HG02840 (cell line): Measurements from ENCODE around the gene DPP4.
"Not testable (repeated sequence)": the region's sequence is repeated elsewhere in the genome, so short reads cannot be mapped to it uniquely, and the experiment has no call there.

Experiments
- ATAC-seq: cut with Tn5 transposase; IDR thresholded peaks from one replicate; pipeline ENCODE4 v1.9.1; 2021; ENCODE audit warnings: mild to moderate bottlenecking, moderate library complexity, moderate number of reproducible peaks; ENCODE audit not compliant: unreplicated experiment, low FRiP score

DPP4 gene

GRCh38 chr2:162060532-162060931 is 13.5 kb downstream of the DPP4 start:
- ATAC-seq, result no peak

- ATAC-seq, result no peak
Observed at GRCh38 chr2:162058973-162059668, 14.9 kb downstream of the DPP4 start.

- ATAC-seq, result no peak
Observed at GRCh38 chr2:162057426-162057825, 16.6 kb downstream of the DPP4 start.

GRCh38 chr2:162056796-162057399 is 17.1 kb downstream of the DPP4 start:
- ATAC-seq, result no peak

DNA sequence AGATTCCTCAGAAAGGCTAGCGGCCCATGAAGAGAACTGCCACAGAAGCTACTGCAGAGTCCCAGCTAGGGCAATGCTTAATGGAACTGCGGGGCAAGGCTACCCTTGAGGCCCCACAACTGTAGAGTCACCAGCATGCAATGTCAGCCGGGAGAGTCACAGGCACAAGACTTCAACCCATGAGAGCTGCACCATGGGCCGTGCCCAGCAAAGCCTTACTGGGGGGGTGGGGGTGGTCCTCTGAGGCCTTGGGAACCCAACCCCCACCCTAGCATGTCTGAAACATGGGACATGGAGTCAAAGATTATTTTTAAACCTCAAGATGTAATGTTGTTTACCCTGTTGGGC is 20.2 kb downstream of the DPP4 start:
- ATAC-seq, result no peak

- no peak for ATAC-seq
Observed at GRCh38 chr2:162053066-162053807, 20.8 kb downstream of the DPP4 start.

GRCh38 chr2:162050513-162050961 is 23.5 kb downstream of the DPP4 start:
- no peak for ATAC-seq

DNA sequence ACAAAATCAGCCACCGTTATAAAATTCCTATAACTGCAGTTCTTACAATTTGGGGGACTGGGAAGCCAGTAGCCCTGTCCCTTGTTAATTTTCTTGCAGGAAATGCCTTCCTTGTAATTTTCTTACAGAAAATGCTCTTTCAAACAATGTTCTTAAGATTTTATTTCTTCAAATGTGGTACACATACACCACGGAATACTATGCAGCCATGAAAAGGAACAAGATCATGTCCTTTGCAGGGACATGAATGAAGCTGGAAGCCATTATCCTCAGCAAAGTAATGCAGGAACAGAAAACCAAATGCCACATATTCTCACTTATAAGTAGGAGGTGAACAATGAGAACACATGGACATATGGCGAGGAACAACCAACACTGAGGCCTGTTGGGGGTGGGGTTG is 24.9 kb downstream of the DPP4 start:
- ATAC-seq, result not testable (repeated sequence)

- ATAC-seq, result no peak
Observed at GRCh38 chr2:162044586-162044985, 29.4 kb downstream of the DPP4 start.

DNA sequence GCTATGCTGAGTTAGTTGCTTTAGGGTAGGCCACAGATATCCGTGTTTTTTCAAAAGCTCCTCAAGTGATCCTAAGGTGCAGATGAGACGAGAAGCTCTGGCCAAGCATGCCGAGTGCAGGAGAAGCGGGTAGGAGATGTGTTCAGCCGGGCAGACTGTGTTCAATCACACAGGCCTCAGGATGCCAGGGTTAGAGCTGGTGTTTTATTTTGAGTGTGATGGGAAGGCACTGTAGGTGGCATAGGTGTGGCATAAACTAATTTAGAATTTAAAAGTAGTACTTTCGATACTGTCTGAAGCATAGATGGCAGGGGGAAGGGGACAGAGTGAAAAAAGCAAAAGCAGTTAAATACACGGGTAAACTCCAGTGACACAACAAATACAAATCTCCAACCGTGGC is 30.9 kb downstream of the DPP4 start:
- no peak for ATAC-seq

GRCh38 chr2:162041485-162041884 is 32.5 kb downstream of the DPP4 start:
- no peak for ATAC-seq

GRCh38 chr2:162038725-162039124 is 35.3 kb downstream of the DPP4 start:
- no peak for ATAC-seq

DNA sequence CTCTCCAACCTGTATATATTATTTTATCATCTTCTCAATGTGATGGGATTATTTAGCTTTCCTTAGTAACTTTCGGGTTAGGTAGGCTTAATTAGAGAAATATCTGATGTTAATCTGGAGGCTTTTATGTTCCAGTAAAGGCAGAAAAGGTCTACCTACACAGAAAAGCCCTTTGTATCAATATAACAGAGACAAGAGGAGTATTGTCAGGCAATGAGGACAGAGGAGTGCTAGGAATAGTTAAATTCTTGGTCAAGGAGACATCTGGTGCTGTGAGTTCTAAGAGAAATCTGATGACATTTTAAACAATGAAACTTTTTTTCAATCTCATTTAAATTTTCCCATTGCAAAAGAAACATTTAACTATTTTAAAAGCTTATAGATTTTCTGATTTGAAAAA is 36.1 kb downstream of the DPP4 start:
- ATAC-seq, result no peak

GRCh38 chr2:162037028-162037795 is 36.8 kb downstream of the DPP4 start:
- ATAC-seq, result no peak

DNA sequence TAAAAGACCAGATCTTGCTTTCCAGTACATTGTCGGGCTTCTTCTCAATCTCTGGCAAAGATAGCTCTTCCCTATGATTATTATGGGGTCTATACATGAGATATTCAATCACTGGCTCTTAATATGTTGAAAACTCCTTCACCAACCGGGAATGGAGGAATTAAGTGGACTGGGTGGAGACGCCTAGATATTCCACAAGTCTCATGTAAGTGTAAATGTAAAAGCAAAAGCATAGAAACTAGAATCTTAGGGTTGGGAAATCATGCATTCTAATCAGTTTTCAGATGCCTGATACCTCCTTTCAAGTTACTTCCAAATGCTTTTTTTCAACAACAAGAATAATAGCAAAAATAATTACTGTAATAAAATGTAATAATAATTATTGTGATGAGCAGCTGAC is 38.0 kb downstream of the DPP4 start:
- no peak for ATAC-seq

DNA sequence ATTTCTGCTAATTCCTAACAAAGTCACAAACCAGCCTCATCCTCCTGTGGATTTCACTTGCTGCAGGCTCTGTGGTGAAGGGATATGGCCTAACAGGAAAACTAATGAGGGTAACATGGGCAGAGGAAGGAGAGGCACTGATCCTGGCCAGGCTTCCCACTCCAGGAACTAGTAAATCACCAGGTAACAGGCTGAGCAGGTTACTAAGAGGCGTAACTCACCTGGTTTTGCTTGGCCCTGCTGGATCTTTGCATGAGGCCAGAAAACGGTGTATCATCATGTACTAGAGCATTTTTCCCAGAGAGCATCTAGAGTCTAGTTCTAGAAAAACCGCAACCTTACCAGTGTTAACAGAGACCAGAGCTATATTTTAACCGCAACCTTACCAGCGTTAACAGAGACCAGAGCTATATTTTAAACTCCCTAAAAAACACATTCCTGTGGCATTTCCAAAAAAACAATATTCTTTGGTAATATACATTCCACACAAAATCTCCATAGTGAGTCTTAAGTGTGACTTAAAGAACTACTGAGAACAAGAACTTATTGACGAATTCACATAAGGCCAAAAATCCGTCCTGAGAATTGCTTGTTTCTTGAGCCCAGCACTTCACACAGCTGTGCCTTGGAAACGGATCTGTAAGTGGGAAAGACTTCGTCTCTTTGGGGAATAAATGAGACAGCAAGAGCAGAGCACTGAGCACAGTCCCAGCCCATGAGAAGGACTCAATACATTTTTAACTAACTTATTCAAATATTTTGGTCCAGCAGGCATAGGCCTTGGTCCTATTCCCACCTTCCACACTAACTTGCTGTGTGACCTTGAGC is 43.4 kb downstream of the DPP4 start:
- ATAC-seq, result no peak

DNA sequence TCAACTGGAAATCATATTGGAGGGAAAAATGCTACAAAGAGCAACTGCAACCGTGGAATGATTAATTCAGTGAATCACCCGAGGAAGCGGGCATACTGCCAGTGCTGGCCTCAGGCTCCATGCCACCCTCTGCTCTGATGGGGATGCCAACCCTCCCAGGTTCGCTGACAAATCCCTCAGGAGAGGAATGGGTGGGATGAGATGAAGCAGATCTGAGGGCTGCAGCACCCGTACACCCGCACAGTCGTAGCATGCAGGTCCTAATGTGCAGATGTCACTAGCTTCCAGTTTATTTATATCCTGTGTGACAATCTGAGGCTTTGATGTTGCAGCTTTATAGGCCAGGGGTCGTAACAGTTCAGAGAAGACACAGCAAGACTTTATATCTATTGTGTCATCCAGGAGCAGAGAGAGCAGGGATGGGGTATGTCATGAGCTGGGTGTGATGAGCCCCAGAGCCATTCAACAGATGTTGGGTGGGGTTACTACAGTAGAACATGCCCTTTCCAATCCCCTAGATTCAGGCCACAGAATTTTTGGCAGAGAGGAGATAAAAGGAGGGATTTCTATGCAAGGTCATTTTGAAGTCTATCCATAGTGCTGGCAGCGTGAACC is 44.6 kb downstream of the DPP4 start:
- no peak for ATAC-seq

GRCh38 chr2:162028511-162028910 is 45.5 kb downstream of the DPP4 start:
- ATAC-seq, result no peak

- no peak for ATAC-seq
Observed at GRCh38 chr2:162025121-162025911, 48.7 kb downstream of the DPP4 start.
